Measurements from ENCODE around the gene FUT7.

DNA sequence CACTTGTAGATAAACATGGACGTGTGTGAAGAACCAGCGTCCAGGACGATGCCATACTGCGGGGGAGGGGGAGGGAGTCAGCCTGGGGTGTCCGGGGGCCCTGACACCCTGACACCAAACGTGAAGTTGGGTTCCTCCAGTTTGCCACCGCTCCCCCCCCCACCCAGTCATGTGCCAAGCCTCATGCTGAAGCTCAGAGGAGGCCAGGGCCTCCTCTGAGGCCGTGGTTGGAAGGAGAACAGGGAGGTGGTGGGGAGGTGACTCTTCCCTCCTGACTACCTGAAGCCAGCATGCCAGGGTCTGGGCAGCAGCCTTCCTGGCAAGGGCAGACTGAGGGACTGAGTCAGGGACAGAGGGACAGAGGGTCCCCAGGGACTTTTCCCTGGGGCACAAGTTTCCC is 20.4 kb upstream of the FUT7 start:
- TF ChIP-seq, protein P1, sequence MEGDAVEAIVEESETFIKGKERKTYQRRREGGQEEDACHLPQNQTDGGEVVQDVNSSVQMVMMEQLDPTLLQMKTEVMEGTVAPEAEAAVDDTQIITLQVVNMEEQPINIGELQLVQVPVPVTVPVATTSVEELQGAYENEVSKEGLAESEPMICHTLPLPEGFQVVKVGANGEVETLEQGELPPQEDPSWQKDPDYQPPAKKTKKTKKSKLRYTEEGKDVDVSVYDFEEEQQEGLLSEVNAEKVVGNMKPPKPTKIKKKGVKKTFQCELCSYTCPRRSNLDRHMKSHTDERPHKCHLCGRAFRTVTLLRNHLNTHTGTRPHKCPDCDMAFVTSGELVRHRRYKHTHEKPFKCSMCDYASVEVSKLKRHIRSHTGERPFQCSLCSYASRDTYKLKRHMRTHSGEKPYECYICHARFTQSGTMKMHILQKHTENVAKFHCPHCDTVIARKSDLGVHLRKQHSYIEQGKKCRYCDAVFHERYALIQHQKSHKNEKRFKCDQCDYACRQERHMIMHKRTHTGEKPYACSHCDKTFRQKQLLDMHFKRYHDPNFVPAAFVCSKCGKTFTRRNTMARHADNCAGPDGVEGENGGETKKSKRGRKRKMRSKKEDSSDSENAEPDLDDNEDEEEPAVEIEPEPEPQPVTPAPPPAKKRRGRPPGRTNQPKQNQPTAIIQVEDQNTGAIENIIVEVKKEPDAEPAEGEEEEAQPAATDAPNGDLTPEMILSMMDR (IDR thresholded peaks at IDR 0.05): no peak
- no peak for TF ChIP-seq POLR2A (IDR thresholded peaks at IDR 0.05)
